HG02763 (cell line): ENCODE measurements around the gene LRCH2.
"Not testable (repeated sequence)": the region's sequence is repeated elsewhere in the genome, so short reads cannot be mapped to it uniquely, and the experiment has no call there.

ENCODE experiments used
- ATAC-seq: cut with Tn5 transposase; IDR thresholded peaks from one replicate; pipeline ENCODE4 v1.9.1; 2021; ENCODE audit warnings: mild to moderate bottlenecking, moderate library complexity; ENCODE audit not compliant: unreplicated experiment

LRCH2 gene

DNA sequence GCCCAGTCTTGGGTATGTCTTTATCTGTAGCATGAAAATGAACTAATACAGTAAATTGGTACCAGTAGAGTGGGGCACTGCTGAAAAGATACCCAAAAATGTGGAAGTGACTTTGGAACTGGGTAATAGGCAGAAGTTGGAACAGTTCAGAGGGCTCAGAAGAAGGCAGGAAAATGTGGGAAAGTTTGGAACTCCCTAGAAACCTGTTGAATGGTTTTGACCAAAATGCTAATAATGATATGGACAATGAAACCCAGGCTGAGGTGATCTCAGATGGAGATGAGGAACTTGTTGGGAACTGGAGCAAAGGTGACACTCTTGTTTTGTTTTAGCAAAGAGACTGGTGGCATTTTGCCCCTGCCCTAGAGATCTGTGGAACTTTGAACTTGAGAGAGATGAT is 24.3 kb downstream of the LRCH2 start:
- not testable (repeated sequence) for ATAC-seq

DNA sequence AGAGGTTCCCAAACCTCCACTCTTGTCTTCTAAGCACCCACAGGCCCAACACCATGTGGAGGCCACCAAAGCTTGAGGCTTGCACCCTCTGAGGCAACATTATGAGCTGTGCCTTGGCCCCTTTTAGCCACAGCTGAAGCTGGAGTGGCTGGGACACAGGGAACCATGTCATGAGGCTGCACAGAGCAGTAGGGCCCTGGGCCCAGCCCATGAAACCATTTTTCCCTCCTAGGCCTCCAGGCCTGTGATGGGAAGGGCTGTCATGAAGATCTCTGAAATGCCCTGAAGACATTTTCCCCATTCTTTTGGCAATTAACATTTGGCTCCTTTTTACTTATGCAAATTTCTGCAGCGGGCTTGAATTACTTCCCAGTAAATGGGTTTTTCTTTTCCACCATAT is 29.9 kb downstream of the LRCH2 start:
- ATAC-seq: no peak

DNA sequence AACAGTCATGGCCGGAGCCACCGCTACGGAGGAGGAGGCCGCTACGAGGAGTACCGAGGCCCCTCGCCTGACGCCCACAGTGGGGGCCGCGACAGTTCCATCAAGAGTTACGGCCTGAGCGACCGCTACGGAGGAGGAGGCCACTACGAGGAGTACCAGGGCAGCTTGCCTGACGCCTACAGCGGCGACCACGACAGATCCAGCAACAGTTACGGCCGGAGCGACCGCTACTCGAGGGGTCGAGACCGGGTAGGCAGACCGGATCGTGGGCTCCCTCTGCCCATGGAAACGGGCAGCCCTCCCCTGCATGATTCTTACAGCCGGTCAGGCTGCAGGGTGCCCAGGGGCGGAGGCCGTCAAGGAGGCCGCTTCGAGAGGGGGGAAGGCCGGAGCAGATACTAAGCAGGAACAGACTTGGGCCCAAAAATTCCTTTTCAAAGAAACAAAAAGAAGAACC is 41.6 kb downstream of the LRCH2 start:
- ATAC-seq: no peak

DNA sequence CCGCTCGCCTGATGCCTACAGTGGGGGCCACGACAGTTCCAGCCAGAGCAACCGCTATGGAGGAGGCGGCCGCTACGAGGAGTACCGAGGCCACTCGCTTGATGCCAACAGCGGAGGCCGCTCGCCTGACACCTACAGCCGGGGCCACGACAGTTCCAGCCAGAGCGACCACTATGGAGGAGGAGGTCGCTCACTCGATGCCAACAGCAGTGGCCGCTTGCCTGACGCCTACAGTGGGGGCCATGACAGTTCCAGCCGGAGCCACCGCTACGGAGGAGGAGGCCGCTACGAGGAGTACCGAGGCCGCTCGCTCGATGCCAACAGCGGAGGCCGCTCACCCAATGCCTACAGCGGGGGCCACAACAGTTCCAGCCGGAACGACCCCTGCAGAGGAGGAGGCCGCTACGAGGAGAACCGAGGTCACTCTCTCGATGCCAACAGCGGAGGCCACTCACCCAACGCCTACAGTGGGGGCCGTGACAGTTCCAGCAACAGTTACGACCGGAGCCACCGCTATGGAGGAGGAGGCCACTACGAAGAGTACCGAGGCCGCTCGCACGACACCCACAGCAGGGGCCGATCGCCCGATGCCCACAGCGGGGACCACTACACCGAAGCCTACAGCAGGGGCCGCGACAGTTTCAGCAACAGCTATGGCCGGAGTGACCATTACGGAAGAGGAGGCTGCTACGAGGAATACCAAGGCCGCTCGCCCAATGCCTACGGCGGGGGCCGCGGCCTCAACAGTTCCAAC is 42.2 kb downstream of the LRCH2 start:
- no peak for ATAC-seq

DNA sequence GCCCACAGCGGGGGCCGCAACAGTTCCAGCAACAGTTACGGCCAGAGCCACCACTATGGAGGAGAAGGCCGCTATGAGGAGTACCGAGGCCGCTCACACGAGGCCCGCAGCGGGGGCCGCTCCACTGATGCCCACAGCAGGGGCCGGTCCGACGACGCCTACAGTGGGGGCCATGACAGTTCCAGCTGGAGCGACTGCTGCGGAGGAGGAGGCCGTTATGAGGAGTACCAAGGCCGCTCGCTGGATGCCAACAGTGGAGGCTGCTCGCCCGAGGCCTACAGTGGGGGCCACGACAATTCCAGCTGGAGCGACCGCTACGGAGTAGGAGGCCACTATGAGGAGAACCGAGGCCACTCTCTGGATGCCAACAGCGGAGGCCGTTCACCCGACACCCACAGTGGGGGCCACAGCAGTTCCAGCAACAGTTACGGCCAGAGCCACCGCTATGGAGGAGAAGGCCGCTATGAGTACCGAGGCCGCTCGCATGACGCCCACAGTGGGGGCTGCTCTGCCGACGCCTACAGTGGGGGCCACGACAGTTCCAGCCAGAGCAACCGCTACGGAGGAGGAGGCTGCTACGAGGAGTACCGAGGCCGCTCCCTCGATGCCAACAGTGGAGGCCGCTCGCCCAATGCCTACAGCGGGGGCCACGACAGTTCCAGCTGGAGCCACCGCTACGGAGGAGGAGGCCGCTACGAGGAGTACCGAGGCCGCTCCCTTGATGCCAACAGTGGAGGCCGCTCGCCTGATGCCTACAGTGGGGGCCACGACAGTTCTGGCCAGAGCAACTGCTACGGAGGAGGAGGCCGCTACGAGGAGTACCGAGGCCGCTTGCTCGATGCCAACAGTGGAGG is 43.0 kb downstream of the LRCH2 start:
- no peak for ATAC-seq

DNA sequence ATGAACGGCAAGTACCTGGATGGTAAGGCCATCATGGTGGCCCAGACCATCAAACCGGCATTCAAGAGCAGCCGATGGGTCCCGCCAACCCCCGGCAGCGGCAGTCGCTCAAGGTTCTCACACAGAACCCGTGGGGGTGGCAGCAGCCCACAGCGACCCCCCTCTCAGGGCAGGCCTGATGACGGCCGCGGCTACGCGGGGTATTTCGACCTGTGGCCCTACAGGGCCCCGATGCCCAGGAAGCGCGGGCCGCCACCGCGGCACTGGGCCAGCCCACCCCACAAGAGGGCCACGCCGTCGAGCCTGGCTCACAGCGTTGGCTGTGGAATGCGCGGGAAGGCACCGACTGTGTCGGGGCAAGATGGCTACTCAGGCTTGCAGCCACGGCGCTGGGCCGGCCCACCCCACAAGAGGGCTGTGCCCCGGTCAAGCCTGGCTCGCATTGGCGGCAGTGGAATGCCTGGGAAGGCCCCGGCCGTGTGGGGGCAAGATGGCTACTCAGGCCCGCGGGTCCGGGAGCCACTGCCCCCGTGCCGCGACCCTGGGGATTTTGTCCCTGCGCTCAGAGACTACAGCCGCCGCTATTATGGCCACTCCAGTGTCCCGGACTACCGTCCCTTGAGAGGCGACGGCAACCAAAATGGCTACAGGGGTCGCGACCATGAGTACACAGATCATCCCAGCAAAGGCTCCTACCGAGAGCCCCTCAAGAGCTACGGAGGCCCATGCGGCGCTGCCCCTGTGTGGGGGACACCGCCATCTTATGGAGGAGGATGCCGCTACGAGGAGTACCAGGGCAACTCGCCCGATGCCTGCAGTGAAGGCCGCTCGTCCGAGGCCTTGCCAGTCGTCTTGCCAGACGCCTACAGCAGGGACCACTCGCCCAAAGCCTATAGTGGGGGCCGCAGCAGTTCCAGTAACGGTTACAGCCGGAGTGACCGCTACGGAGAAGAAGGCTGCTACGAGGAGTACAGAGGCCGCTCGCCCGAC is 44.0 kb downstream of the LRCH2 start:
- ATAC-seq: no peak

DNA sequence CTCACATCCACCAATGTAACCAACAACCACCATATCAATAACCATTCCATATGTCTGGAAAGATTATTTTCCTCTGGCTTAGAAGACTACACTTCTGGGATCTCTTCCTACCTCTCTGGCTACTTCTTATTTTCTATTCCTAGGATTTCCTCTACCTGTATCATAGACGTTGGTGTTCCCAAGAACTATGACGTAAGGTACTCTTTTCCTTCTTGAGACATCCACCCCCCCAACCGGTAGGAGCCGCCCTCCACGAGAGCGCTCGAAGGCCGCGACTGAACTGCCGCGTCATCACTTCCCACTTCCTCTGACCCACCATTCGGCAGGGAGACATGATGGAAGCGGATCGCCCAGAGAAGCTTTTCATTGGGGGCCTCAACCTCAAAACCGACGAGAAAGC is 44.8 kb downstream of the LRCH2 start, which contains the start of gene RBMXL3:
Gene RBMXL3, plus strand, starts transcription at position 301 of the 400 bp plus-strand sequence. Its CDS starts 32 bp downstream, at position 333.
- ATAC-seq: no peak

DNA sequence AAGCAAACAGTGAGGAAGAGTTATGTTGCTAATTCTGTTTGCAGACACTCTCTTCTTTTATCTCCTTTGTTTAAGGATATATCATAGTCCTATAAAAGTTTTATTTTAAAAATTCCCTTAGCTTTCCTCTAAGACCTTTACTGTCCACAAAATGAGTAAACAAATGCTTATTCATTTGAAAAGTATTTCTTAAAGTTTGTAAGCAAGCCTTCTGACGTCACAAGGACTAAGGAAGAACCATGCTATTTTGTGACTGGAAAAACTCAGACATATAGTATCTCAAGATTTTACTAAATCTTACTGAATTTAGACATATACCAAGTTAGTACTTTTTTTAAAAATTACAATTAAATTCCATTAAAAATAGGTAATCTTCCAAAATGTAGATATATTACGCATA is 49.9 kb downstream of the LRCH2 start:
- ATAC-seq: no peak

DNA sequence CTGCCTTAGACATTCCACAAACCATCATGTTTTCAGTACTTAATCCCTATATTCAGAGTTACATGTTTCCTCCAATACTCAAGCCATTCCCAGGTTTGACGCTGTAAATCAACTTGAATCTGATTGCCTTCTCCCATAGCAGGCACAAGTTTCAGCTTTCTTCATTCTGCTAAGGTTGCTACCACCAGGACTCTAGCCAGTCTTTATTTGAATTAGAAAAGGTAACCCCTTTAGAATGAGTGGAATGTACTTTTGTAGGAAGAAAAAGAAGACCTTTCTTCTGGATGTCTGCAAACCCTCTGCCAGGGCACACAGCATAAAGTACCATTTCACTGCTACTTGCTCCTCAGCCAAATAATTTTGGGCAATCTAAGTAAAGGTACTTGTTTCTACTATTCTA is 55.4 kb downstream of the LRCH2 start:
- ATAC-seq: no peak

DNA sequence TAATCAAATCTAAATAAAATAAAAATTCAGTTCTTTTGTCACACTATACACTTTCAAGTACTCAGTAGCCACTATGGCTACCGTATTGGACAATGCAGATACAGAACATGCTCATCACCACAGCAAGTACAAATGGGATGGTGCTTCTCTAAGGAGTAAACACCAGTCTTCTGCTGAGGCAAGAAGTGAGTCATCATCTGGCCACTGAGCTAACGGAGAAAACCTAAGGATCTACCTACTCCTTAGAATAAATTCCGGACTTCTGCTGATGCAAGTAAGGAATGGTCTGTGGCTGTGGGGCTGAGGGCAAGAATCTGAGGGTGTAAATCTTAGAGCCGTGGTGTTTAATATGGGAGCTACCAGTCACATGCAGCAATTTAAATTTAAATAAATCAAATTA is 56.0 kb downstream of the LRCH2 start:
- ATAC-seq: no peak

DNA sequence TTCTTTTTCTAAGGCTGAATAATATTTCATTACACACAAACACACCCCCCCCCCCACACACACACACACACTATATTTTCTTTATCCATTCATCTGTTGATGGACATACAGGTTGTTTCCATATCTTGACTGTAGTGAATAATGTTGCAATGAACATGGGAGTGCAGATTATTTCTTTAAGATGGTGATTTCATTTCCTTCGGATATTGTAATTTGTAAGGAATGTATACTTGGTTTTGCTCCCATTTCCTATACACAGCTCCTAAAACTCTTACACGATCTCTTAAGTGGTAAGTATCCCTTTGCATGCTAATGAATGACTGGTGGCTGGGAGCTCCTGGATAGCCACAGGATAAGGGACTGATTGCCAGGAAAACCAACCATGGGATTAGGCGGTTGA is 59.3 kb downstream of the LRCH2 start:
- ATAC-seq: no peak

DNA sequence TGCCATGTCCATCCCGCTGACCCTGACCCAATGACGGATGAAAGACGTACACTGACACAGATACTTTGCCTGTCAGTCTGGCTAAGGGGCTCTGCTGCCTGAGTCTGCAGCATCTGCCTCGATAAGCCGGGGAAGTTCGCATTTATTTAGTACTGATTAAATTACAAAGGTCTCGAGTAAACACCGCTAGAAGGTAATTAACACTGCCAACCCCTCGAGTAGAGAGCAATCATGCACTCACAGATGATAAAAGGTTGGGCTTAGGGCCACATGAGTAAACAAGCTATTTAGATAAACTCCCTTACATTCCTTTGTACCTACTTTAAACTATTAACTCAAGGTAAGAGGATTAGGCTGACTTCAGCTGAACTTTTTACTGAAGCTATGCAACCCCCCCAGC is 60.7 kb downstream of the LRCH2 start:
- ATAC-seq: no peak

DNA sequence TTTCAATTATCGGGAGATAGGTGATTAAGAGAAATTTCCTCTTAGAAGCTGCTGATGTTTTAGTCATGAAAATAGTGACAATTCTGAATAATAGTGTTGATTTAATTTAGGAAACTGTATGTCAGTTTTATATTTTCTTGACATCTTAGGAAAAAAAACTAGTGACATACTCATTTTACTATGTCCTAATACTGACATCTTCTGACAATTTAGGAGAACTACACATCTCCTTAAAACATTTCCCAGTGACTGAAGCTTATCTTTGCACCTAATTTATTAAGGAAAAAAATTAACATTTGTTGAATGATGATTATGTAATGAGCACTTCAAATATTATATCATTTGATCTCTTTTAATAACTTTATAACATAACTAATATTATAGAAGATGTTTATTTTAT is 86.7 kb downstream of the LRCH2 start:
- no peak for ATAC-seq

DNA sequence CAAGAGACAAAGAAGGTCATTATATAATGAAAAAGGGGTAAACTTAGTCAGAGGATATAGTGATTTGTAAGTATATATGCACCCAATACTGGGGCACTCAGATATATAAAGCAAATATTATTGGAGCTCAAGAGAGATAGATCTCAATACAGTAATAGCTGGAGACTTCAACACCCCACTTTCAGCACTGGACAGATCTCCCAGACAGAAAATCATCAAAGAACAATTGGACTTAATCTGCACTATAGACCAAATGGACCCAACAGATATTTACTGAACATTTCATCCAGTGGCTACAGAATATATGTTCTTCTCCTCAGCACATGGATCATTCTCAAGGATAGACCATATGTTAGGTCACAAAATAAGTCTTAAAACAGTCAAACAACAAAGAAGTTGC is 91.8 kb downstream of the LRCH2 start:
- no peak for ATAC-seq

DNA sequence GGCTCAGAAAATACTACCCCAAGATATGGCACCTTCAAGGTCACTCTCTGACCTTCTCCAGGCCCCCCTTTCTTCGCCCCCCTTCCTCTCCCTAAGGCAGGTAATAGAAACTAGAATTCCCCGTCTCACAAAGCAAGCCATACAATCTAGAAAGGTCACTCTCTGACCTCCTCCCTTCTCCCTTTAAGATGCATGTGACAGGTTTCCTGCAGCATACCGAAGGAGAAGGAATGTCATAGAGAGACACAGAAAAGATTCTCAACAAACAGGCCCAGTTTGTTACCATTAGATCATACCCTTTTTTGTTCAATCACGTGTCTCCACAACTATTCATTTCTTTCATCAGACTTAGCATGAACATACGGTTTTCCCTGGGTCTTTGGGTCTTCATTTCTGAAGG is 95.9 kb downstream of the LRCH2 start:
- ATAC-seq: no peak

DNA sequence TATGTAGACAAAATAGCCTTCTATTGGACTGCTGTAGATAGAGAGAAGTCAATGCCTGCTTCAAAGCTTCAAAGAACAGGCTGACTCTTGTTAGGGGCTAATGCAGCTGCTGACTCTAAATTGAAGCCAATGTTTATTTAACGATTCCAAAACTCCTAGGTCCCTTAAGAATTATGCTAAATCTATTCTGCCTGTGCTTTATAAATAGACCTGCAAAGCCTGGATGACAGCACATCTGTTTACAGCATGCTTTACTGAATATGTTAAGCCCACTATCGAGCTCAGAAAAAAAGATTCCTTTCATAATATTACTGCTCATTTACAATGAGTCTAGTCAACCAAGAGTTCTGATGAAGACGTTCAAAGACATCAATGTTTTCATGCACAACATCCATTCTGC is 99.5 kb downstream of the LRCH2 start:
- no peak for ATAC-seq

DNA sequence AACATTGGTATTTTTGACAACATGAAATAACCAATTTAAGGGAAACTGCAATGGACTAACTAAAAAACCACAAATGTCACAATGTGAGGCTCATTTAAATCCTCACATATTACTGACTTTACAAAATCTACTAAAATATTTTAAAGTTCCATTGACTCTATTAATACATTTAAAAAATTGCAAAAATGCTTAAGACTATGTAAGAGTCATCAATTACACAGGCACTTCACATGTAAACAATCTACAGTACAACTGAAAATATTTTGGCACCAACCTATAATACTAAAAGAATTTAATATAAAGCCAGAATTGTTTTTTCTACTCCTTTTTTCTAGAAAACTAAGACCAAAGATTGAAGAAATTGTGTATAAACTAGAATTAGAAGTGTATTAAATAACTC is 121.5 kb downstream of the LRCH2 start:
- ATAC-seq: no peak

DNA sequence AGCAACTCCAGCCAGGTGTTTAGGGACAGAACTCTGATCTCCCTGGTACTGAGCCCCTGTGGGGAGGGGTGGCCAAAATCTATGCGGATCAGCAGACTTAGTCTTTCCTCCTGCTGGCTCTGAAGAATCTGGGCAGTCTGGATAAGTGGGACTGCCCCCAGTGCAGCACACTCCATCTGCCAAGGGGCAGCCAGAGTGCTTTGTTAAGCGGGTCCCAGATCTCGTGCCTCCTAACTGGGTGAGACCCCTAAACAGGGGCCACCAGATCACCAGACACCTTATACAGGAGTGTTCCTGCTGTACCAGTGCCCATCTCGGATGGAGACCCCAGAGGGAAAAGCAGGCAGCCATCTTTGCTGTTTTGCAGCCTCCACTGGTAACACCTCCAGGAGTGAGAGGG is 135.0 kb downstream of the LRCH2 start:
- no peak for ATAC-seq

DNA sequence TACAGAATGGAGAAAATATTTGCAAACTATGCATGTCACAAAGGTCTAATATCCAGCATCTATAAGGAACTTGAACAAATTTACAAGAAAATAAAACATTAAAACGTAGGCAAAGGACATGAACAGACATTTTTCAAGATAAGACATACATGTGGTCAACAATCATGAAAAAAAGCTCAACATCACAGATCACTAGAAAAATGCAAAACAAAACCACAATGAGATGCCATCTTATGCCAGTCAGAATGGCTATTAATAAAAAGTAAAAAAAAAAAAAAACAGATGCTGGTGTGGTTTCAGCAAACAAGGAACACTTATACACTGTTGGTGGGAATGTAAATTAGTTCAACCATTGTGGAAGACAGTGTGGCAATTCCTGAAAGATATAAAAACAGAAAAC is 140.7 kb downstream of the LRCH2 start:
- no peak for ATAC-seq

DNA sequence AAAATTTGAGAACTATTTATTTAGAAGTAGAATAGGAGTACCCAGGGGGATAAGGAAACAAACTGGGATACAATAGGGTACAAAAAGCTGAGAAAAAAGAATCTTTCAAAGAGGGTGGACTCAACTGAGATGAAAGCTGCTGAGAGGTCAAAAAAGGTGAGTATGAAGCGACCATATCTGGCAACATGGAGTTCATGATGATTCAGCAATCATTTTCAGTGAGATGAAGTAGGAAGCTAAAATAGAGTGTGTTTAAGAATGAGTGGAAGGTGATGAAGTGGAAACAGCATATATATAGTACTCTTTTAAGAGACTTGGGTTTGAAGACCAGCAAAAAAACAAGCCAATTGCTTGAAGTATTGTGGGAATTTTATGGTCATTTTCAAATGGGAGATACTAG is 144.5 kb downstream of the LRCH2 start:
- no peak for ATAC-seq

DNA sequence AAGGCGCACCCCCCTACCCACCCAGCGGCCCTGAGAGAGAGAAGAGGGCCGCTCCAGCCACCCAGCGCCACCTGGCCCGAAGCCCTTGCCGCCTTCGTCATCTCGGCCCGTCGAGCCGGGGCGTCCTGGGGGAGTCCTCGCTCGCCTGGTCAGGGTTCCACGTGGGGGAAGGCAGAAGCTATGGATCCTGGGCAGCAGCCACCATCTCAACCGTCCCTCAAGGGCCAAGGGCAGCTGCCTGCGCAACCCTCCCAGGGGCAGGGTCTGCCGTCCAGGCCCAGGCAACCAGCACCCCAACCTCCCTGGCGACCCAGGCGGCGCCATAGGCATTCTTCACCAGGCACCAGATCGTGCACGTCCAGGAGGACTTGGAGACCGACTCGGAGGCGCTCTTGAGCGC is 165.0 kb downstream of the LRCH2 start:
- no peak for ATAC-seq
